HG02678 (cell line): ENCODE results near the gene GGA1.

Source experiments
- ATAC-seq: cut with Tn5 transposase; IDR thresholded peaks from one replicate; pipeline ENCODE4 v1.9.1; 2021; ENCODE audit warnings: mild to moderate bottlenecking, moderate library complexity; ENCODE audit not compliant: unreplicated experiment

The GGA1 gene

GRCh38 chr22:37672920-37673455 is 64.4 kb downstream of the GGA1 start:
- no peak for ATAC-seq

- no peak for ATAC-seq
Measured at GRCh38 chr22:37674248-37674647, 65.6 kb downstream of the GGA1 start.

- ATAC-seq, result peak; percentile 59
Measured at GRCh38 chr22:37674951-37675929, 66.6 kb downstream of the GGA1 start, which contains the start of gene LGALS1. Gene LGALS1, plus strand, starts transcription at chr22:37675636. Its CDS starts 67 bp downstream, at chr22:37675703.

- no peak for ATAC-seq
Measured at GRCh38 chr22:37675930-37676735, 67.5 kb downstream of the GGA1 start.

- ATAC-seq, result peak; percentile 55
Measured at GRCh38 chr22:37676736-37677492, 68.3 kb downstream of the GGA1 start.

GRCh38 chr22:37677493-37677974 is 68.9 kb downstream of the GGA1 start:
- peak; percentile 6 for ATAC-seq

- ATAC-seq, result no peak
Measured at GRCh38 chr22:37678372-37678771, 69.7 kb downstream of the GGA1 start.

- ATAC-seq, result no peak
Measured at GRCh38 chr22:37679670-37680069, 71.0 kb downstream of the GGA1 start.

GRCh38 chr22:37680191-37680851 is 71.7 kb downstream of the GGA1 start:
- no peak for ATAC-seq

GRCh38 chr22:37681001-37681424 is 72.4 kb downstream of the GGA1 start:
- ATAC-seq, result no peak

GRCh38 chr22:37681556-37682049 is 73.0 kb downstream of the GGA1 start:
- no peak for ATAC-seq
